Endothelial cell of umbilical vein (primary cell): Measurements from ENCODE around the gene GRIK3. TPM values are rescaled to one million over a fixed set of nuclear protein-coding genes. Genes with fewer than 3 reads are reported as not detected.

ENCODE experiments used
- BruUV-seq: library from RNA; stranded (reverse); fragments of 400-500 nt; replicated peaks from 2 replicates; lab custom pipeline; 2021; lab: Mats Ljungman, UMichigan
- CTCF ChIA-PET: fragments of 300-600, 350-600 bp; sonication (Branson Sonifier 250); formaldehyde crosslinking; loops from one replicate; lab custom pipeline; 2021; ENCODE audit warnings: antibody characterized with exemption, inconsistent platforms; lab: Charles Lee
- POLR2A ChIA-PET: fragments of 300-600, 350-600 bp; sonication (Branson Sonifier 250); formaldehyde crosslinking; loops from one replicate; lab custom pipeline; 2021; ENCODE audit warnings: antibody characterized with exemption, inconsistent platforms; lab: Charles Lee
- DNase-seq: peaks from one replicate; pipeline ENCODE4 v3.0.0-alpha.2; 2011; ENCODE audit warnings: low read depth, low spot score
- FAIRE-seq: peaks from 2 replicates; lab custom pipeline; 2011; peaks lifted over from hg19 to GRCh38; lab: Jason Lieb, UNC
- H2AFZ ChIP-seq: 2 replicates; pipeline ENCODE4 v1.6.0; 2012; ENCODE audit warnings: low read depth, low read length, control low read depth, inconsistent platforms
- H3K27ac ChIP-seq: 2 replicates; pipeline ENCODE4 v1.5.1; 2011; ENCODE audit warnings: low read depth, mild to moderate bottlenecking, control low read depth, low read length, moderate library complexity; ENCODE audit not compliant: insufficient read depth
- H3K27me3 ChIP-seq, 2 experiments: 2 replicates each; pipeline versions ENCODE4 v1.6.0 to v1.6.1; 2011; ENCODE audit warnings: low read length in 2 of 2, mixed read lengths in 1 of 2; ENCODE audit not compliant: control insufficient read depth in 2 of 2, insufficient read depth in 2 of 2
- H3K36me3 ChIP-seq, 2 experiments: 2 replicates in 1 of 2; 3 replicates in 1 of 2; pipeline ENCODE4 v1.5.1; 2011; ENCODE audit warnings: low read length in 2 of 2, mild to moderate bottlenecking in 1 of 2, moderate library complexity in 1 of 2; ENCODE audit not compliant: control insufficient read depth in 2 of 2, insufficient read depth in 2 of 2; ENCODE audit errors: extremely low read depth in 1 of 2
- H3K4me1 ChIP-seq: 3 replicates; pipeline ENCODE4 v1.5.1; 2011; ENCODE audit warnings: mild to moderate bottlenecking, low read length; ENCODE audit not compliant: control insufficient read depth, insufficient read depth; ENCODE audit errors: extremely low read depth
- H3K4me2 ChIP-seq: 2 replicates; pipeline ENCODE4 v1.6.1; 2011; ENCODE audit warnings: low read length, control low read depth, mixed read lengths; ENCODE audit not compliant: insufficient read depth
- H3K4me3 ChIP-seq, 3 experiments: fragments of 200-600 bp in 1 of 3; sonication (generic), shearing (Covaris generic) in 1 of 3; replicated peaks in 1 of 3; 2 replicates each; pipeline ENCODE4 v1.5.1; 2011 to 2016; ENCODE audit warnings: control low read depth in 3 of 3, low read length in 3 of 3, mild to moderate bottlenecking in 2 of 3, inconsistent platforms in 1 of 3, low read depth in 1 of 3, moderate library complexity in 1 of 3; ENCODE audit not compliant: insufficient read depth in 1 of 3
- H3K79me2 ChIP-seq: 2 replicates; pipeline ENCODE4 v1.6.0; 2012; ENCODE audit warnings: low read length, inconsistent platforms; ENCODE audit not compliant: control insufficient read depth, insufficient read depth
- H3K9ac ChIP-seq: replicated peaks from 2 replicates; pipeline ENCODE3; 2011; ENCODE audit warnings: low read length, control low read depth; ENCODE audit not compliant: insufficient read depth; ENCODE audit errors: extremely low read depth
- H3K9me1 ChIP-seq: replicated peaks from 3 replicates; pipeline ENCODE4 v1.6.0; 2011; ENCODE audit warnings: mild to moderate bottlenecking, low read length; ENCODE audit not compliant: control insufficient read depth, insufficient read depth; ENCODE audit errors: extremely low read depth
- H3K9me3 ChIP-seq: replicated peaks from 2 replicates; pipeline ENCODE4 v1.5.1; 2012; ENCODE audit warnings: low read length, inconsistent platforms; ENCODE audit not compliant: control insufficient read depth, insufficient read depth
- H4K20me1 ChIP-seq: replicated peaks from 2 replicates; pipeline ENCODE3; 2011; ENCODE audit warnings: mild to moderate bottlenecking, low read length; ENCODE audit not compliant: control insufficient read depth, insufficient read depth; ENCODE audit errors: extremely low read depth
- CTCF ChIP-seq, 2 donors: IDR thresholded peaks; 1 replicate in 1 of 2; 2 replicates in 1 of 2; pipeline ENCODE4 v1.5.1; 2011; ENCODE audit warnings: low read length in 2 of 2, mild to moderate bottlenecking in 2 of 2, moderate library complexity in 2 of 2, control low read depth in 1 of 2, inconsistent platforms in 1 of 2, low read depth in 1 of 2; ENCODE audit not compliant: insufficient read depth in 1 of 2; ENCODE audit errors: extremely low read depth in 1 of 2
- EZH2 ChIP-seq: IDR thresholded peaks from 2 replicates; pipeline ENCODE4 v1.6.1; 2012; ENCODE audit warnings: borderline replicate concordance, low read depth, mild to moderate bottlenecking, moderate library complexity, low read length, inconsistent platforms; ENCODE audit not compliant: severe bottlenecking
- FOS ChIP-seq: IDR thresholded peaks from 2 replicates; pipeline ENCODE4 v1.6.1; 2011; ENCODE audit warnings: mild to moderate bottlenecking, low read length, moderate library complexity, borderline replicate concordance; ENCODE audit not compliant: insufficient read depth
- GATA2 ChIP-seq: IDR thresholded peaks from 2 replicates; pipeline ENCODE4 v1.7.0; 2011; ENCODE audit warnings: low read depth, mild to moderate bottlenecking, moderate library complexity, mixed read lengths, low read length; ENCODE audit not compliant: insufficient read length, insufficient read depth
- JUN ChIP-seq: IDR thresholded peaks from 2 replicates; pipeline ENCODE4 v1.6.1; 2011; ENCODE audit warnings: borderline replicate concordance, low read depth; ENCODE audit not compliant: insufficient read length, insufficient read depth
- MYC ChIP-seq: IDR thresholded peaks from one replicate; pipeline ENCODE4 v1.6.1; 2011; ENCODE audit warnings: mild to moderate bottlenecking, low read depth, low read length
- POLR2A ChIP-seq: IDR thresholded peaks from 2 replicates; pipeline ENCODE4 v1.6.1; 2012; ENCODE audit warnings: low read depth, mild to moderate bottlenecking, control low read depth, low read length
- POLR2AphosphoS5 ChIP-seq: IDR thresholded peaks from 2 replicates; pipeline ENCODE4 v1.6.1; 2012; ENCODE audit warnings: low read depth, mild to moderate bottlenecking, control low read depth, low read length, moderate library complexity; ENCODE audit not compliant: insufficient read depth
- dilution Hi-C: fragments of 300-500 bp; cut with MboI; formaldehyde crosslinking; loops from one replicate; pipeline ENCODE4 v1.15.0; 2019; ENCODE audit warnings: low sequenced_read_pairs; ENCODE audit not compliant: extremely low pct_ligation_motif_present
- intact Hi-C: fragments of 100-400 bp; cut with micrococcal nuclease; formaldehyde crosslinking; loops from one replicate; pipeline ENCODE4 v1.10.0; 2022
- polyA plus RNA-seq, 4 experiments: library from polyadenylated mRNA; depleted of rRNA in 3 of 4; stranded (reverse) in 3 of 4; unstranded in 1 of 4; fragments of >200 nt; gene quantifications; 2 replicates each; pipeline versions ENCODE4 v1.2.1 to v1.2.3, GENCODE V29; 2011 to 2012; ENCODE audit warnings: missing spikeins in 1 of 4
- total RNA-seq: library from RNA; stranded (reverse); gene quantifications from 2 replicates; pipeline ENCODE4 v1.2.3, GENCODE V29; 2021
- TF ChIP-seq, protein P1 (sequence below): IDR thresholded peaks from 2 replicates; pipeline ENCODE4 v1.6.1; 2011; ENCODE audit not compliant: insufficient read depth, insufficient read length

The GRIK3 gene
- total and polyA plus RNA-seq, 2 donors (not counting 3 experiments of a cell fraction or from before 2014, with no cell fraction given), result not detected

DNA sequence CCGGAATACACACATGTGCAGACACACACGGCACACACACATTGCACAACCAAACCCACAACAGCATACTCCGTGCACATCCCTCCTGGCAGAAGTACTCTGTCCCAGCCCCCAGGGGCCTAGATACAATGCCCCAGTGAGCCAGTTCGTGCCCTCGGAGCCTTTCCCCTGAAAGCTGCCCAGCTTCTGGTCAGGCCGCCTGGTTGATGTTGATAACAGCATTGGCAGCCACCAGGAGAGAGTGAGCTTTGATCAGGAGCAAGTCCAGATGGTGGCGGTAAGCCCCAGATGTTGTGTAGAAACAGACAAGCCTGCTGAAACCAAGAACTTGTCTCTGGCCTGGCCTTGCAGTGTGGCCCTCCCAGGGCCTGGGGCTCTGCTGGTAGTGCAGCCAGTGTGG lies 109.1 kb downstream of the GRIK3 start:
- FAIRE-seq (no peak), DNase-seq (no peak)
- ChIA-PET CTCF (no interaction called here), POLR2A (no interaction called here)
- H4K20me1 ChIP-seq, result no peaks in the 10 kb centered on the region
- dilution Hi-C loops, result no loop called here
- H3K4me2 ChIP-seq, result no peak overlapping the region
- no peak overlapping the region for H2AFZ ChIP-seq
- TF ChIP-seq MYC (no peak), EZH2 (no peak), POLR2AphosphoS5 (no peak), CTCF (IDR thresholded peaks at IDR 0.05; ENCODE audit: extremely low read depth in 1 of 2, insufficient read depth in 1 of 2, low read depth in 1 of 2, low read length in 2 of 2) (no peak), GATA2 (no peak), JUN (no peak), POLR2A (no peak), FOS (no peak)
- TF ChIP-seq, protein P1, sequence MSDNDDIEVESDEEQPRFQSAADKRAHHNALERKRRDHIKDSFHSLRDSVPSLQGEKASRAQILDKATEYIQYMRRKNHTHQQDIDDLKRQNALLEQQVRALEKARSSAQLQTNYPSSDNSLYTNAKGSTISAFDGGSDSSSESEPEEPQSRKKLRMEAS, result no peak
- H3K9me1 ChIP-seq, result no peaks in the 10 kb centered on the region
- H3K4me3 ChIP-seq, result no peak overlapping the region
- H3K27me3 ChIP-seq, result no peaks in the 10 kb centered on the region
- no peak overlapping the region for H3K9ac ChIP-seq
- H3K4me1 ChIP-seq, result no peaks in the 10 kb centered on the region
- intact Hi-C loops, result no loop called here
- no TSS peak for BruUV-seq
- H3K9me3 ChIP-seq, result no peaks in the 10 kb centered on the region
- H3K79me2 ChIP-seq, result no peaks in the 10 kb centered on the region
- no peak overlapping the region for H3K27ac ChIP-seq
- no peaks in the 10 kb centered on the region for H3K36me3 ChIP-seq
